ENCODE data around the gene YBEY.
"Not testable (repeated sequence)": the region's sequence is repeated elsewhere in the genome, so short reads cannot be mapped to it uniquely, and the experiment has no call there.

Gene YBEY

GRCh38 chr21:46299167-46299566, 13.0 kb downstream of the YBEY start:
- no peak for TF ChIP-seq CTCF (IDR thresholded peaks at IDR 0.05; ENCODE audit: control insufficient read depth, extremely low read depth, insufficient read depth)
- no peak for DNase-seq (ENCODE audit: low read depth)

GRCh38 chr21:46301759-46302158, 15.6 kb downstream of the YBEY start:
- TF ChIP-seq CTCF (IDR thresholded peaks at IDR 0.05; ENCODE audit: control insufficient read depth, extremely low read depth, insufficient read depth) = no peak
- H3K4me3 ChIP-seq (ENCODE audit: low read depth, low read length) = no peak overlapping the region
- DNase-seq (ENCODE audit: low read depth) = no peak

More at GRCh38 chr21:46299167-46299566, 13.0 kb downstream of the YBEY start:
- no peak overlapping the region for H3K4me3 ChIP-seq (ENCODE audit: low read depth, low read length)

- H3K4me3 ChIP-seq (ENCODE audit: low read depth, low read length) = no peak overlapping the region
- TF ChIP-seq CTCF (IDR thresholded peaks at IDR 0.05; ENCODE audit: control insufficient read depth, extremely low read depth, insufficient read depth) = no peak
- DNase-seq (ENCODE audit: low read depth) = no peak
Observed at GRCh38 chr21:46304437-46304836, 18.3 kb downstream of the YBEY start.

GRCh38 chr21:46304955-46305354, 18.8 kb downstream of the YBEY start:
- no peak for DNase-seq (ENCODE audit: low read depth)
- H3K4me3 ChIP-seq (ENCODE audit: low read depth, low read length) = no peak overlapping the region
- no peak for TF ChIP-seq CTCF (IDR thresholded peaks at IDR 0.05; ENCODE audit: control insufficient read depth, extremely low read depth, insufficient read depth)

- no peak for TF ChIP-seq CTCF (IDR thresholded peaks at IDR 0.05; ENCODE audit: control insufficient read depth, extremely low read depth, insufficient read depth)
- no peak overlapping the region for H3K4me3 ChIP-seq (ENCODE audit: low read depth, low read length)
- DNase-seq (ENCODE audit: low read depth) = no peak
Observed at GRCh38 chr21:46307625-46308024, 21.5 kb downstream of the YBEY start.

GRCh38 chr21:46308431-46308830, 22.3 kb downstream of the YBEY start:
- no peak for TF ChIP-seq CTCF (IDR thresholded peaks at IDR 0.05; ENCODE audit: control insufficient read depth, extremely low read depth, insufficient read depth)
- H3K4me3 ChIP-seq (ENCODE audit: low read depth, low read length) = no peak overlapping the region
- no peak for DNase-seq (ENCODE audit: low read depth)

- H3K4me3 ChIP-seq (ENCODE audit: low read depth, low read length); DNase-seq (ENCODE audit: low read depth): not testable (repeated sequence)
Observed at GRCh38 chr21:46310260-46310659, 24.1 kb downstream of the YBEY start.

Measured in LNCaP clone FGC (cell line).